ENCODE data around the gene RBM7. TPM values are rescaled to one million over a fixed set of nuclear protein-coding genes. Genes with fewer than 3 reads are reported as not detected.

The RBM7 gene
- total RNA-seq, 1 donor from 2014 or later, result 52.4 TPM

DNA sequence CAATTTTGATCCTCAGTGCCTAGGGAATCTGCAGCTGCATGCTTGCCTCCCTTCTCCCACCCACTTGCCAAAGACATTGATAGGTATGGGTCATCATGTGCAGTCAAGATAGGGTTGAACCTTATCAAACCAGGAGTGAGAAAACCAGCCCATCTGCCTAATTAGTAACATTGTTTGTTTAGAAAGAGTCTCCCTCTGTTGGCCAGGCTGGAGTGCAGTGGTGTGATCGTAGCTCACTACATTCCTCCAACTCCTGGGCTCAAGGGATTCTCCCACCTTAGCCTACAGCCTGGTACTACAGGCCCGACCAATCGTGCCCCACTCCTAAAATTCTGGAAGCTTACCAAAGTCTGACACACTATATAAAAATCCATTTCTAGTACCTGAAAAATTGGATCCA lies 4.7 kb upstream of the RBM7 start:
- DNase-seq (ENCODE audit: low read depth in 2 of 2), result peak; percentile 15 to 21

DNA sequence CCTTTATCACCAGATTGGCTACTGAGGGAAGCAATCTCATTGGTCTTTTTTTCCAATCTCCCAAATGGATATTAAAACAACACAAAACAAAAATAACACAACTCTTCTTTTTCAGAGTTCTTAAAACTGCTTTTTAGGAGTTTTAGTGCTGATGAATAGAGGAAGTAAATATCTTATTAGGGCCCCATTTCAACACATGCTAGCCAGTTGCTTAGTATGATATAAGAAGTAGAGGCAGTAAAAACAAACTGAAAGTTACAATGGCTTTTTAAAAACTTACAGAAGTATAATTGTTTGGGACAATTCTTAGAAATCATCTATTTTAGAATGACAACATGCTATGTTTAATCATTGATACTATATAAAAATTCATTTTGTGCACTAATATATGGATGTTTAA lies 3.5 kb upstream of the RBM7 start:
- DNase-seq (ENCODE audit: low read depth in 2 of 2), result no peak

DNA sequence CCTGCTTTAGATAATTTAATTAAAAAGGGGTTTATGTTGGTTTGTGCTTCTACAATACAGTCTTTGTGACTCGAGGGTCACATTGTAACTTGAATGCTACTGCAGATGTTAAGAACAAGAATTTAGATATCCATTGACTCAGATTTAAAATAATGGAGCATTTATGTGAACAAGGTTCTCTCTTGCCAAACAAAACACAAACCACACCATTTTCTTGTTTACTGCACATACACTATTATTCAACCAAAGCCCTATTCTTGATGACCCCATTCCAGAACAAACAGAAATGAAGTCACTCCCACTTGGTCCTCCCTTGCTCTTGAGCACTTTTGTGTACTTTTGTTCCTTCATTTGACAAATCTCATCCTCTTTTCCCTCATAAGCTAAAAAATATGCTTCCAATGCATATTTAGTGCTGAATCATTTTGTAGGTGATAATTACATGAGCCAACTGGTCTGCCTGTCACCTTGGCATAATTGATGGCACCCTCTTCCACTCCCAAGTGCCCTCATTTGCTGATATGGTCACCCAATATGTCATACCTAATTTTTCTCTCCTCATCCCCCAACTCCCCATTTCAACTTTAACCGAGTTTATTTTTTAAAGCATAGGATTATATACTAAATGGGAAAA lies 3.0 kb upstream of the RBM7 start:
- DNase-seq (ENCODE audit: low read depth in 2 of 2), result no peak

DNA sequence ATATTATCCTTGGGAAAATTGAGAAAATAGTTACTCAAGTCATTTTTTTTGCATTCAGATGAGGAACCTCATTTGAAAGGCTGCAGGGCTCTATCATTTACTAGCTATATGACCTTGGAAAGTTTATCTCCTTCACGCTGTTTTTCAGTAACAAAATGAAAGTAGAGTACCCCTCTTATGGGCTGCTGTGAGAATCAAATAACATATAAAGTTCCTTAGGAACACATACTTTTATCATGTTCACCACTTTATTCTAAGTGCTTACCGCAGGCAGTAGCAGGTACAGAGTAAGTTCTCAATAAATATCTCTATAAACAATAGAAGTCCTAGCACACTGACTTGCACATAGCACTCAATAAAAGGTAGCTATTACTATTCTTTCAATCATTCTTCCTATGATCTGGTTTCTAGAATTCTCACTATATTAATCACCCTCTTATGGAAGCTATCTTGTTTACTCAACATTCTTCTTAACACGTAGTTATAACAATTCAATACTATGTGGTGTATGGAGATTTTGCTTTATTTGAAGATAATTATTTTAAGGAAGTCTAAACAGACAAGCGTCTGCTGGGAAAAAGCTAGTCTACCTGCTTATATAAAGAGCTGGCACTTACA lies 2.1 kb upstream of the RBM7 start:
- no peak for DNase-seq (ENCODE audit: low read depth in 2 of 2)

DNA sequence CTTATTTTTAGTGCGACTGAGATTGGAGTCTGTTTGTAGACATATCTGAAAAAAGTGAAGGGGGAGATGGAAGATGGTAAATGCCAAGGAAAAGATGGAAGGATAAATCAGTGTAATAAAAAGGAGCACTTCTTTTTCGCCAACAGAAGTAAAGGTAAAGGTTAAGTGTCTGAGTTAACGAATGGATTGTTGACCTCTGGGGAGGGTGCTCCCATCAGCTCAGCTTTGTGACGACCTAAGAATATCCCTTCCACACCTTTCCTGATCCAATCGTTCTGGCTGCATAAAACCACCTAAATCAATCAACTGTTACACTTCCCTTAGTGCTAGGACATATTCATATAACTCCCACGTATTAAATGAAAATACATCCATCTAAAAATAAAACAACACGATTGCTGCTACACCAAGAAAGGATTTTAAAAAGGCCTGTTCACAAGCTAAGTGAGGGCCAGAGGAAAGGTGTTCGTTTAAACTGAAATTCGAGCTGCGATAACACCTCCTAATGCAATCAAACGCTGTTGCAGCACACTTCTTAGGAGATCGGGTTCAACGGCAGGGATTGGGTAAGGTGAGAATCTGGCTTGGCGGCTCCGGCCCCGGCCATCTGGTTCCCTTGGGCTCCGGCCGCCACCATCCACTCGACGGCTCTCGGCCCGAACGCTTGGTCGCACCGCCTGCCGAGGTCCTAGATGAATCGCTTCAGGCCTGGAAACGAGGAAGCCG lies 813 bp upstream of the RBM7 start:
- DNase-seq (ENCODE audit: low read depth in 2 of 2), result peak in 1 of 2 donors; percentile 25

DNA sequence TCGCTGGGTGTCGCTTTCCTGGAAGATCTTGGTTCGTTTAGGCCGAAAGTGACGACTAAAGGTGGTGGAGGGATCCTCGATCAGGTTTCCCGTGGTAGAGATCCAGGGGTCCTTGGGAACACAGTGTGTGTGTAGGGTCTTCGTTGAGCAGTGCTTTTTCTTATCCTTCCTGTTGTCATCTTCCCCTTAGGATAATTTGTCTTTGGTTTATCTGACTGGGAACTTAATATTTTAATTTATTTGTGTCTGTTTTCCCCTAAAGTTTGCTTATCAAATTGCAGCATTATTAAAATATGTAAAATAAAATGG lies 403 bp downstream of the RBM7 start:
- DNase-seq (ENCODE audit: low read depth in 2 of 2), result no peak

DNA sequence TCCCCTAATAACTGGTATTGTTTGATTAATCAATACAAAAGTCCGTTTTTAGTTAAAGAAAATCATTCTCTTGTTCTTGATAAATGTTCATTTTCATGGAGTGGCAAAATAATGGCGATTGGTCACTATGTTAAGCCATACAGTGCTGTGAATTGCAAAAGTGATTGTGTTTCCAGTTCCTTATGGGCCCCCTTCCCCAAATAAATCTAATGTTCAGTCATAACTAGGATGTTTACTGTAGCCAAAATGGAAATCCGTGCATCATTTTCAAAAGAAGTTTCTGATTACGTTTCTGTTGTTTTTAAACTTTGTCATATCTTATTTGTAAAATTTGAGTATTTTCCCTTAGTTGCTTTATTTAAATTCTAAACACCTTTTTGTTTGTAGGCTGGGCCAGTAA lies 845 bp downstream of the RBM7 start:
- DNase-seq (ENCODE audit: low read depth in 2 of 2), result peak; percentile 22 to 40

DNA sequence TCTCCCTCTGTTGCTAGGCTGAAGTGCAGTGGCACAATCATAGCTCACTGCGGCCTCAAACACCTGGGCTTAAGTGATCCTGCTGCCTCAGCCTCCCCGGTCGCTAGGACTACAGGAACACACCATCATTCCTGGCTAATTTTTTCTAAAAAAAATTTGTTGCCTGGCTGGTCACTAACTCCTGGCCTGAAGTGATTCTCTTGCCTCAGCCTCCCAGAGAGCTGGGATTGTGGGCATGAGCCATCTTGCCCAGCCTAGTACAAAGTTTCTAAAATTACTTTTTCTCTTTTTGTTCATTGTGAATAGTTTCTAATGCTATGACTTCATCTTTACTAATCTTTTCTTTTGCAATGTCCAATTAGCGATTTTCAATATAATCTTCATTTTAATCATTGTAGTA lies 12.5 kb downstream of the RBM7 start:
- DNase-seq (ENCODE audit: low read depth in 2 of 2), result no peak

DNA sequence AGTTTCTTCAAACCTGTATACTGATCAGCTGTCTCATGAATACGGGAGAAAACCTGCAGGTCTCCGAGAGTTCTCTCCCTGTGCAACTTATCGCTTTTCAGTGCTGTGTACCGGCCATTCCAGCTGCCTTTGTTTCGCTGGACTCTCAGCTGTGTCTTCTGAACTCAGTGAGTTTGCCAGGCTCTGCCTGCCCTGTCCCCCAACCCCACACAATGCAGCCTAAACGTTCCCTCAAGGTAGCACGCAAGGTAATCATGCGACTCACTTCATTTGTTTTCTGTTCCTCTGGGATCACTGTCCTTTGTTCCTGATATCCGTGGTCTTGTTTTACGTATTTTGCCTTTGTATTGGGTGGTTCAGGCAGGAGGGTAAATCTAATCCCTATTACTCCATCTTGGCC lies 13.5 kb downstream of the RBM7 start:
- DNase-seq (ENCODE audit: low read depth in 2 of 2), result no peak

DNA sequence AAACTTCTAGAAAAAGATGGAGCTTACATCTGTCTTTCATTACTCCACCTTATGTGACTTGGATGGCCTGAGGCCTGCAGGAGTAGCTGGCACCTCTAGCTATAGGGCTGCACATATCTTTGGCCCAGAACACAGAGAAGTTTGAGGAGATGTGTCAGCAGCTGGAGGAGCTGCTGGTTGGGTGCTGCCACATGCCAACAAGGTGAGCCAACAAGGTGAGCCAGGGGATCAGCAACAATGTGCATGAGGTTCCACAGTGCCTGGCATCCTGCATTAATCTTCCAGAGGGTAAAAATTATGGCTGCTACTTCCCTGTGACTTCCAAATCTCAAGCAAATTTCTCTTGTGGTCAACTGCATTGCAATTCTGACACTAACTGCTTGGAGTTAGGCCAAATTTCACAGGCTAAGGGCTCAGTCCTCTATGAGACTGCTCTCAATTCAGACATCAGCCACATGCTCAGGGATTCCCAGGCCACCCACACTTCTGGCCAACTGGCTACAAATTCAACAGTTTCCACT lies 16.0 kb downstream of the RBM7 start:
- no peak for DNase-seq (ENCODE audit: low read depth in 2 of 2)

DNA sequence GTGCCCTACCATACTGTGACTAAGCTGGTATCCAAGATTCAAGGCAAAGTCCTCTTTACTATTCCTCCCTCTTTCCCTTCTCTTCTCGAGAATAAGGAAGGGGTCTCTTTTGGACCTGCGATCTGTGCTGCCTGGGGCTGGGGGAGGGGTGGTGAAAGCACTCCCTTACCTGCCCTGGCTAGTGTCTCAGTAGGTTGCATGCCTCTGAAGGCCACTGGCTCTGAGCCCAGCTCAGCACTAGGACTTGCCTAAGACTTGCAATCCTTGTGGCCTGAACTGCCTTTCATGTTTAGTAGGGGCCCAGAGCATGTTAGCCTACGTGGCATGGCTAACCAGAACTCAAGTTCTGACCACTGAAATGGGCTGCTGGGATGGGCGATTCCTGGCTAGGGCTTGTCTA lies 25.8 kb downstream of the RBM7 start:
- DNase-seq (ENCODE audit: low read depth in 2 of 2), result no peak

DNA sequence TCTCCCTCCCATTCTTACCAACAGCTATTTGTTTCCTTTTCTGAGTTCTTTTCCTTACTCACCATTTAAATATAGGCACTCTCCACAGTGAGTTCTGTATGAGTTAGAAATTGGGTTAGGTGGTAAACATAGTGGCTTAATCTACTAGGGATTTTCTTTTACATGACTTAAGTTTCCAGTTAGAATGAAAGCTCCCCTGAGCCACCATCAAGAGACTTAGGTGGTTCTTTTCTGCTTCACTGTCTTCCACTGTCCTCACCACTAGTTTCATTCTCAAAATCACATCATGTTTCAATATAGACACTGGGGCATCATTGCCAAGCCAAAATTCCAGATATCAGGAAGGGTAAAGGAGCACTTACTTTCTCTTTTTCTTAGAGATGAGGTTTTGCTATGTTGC lies 29.8 kb downstream of the RBM7 start:
- no peak for DNase-seq (ENCODE audit: low read depth in 2 of 2)

DNA sequence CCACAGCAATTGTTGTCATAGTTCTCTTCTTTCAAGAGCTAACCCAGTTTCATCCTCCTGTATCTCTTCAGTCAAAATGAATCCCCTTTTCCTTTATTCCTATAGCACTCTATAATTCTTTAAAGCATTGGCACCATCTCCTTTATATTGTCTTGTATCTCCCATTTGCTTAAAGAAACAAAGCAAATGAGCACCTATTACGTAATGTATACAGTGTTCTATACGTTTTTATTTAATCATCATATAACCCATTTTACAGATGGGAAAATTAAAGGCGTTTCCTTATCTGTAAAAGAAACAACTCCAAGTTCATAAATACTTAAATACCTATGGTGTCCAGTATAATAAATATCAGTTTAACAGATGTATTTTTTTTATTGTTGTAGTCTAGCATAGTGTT lies 32.4 kb downstream of the RBM7 start:
- DNase-seq (ENCODE audit: low read depth in 2 of 2), result no peak

DNA sequence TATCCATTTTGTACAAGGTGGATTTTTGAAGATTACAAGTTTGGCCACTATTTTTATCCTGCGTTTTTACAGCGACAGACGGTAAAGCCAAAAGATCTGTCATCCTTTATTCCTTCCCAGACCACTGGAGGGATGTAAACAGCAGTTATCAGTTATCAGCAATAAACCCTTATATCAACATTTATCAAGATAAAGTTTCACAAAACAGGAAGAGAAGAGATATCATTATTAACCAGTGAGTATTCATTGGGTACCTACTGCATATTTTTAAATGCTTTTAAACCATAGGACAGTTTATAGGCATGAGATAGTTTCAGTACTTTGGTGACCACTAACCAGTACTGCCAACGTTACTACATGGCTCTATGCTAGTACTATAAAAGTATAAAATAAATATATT lies 32.9 kb downstream of the RBM7 start:
- DNase-seq (ENCODE audit: low read depth in 2 of 2), result no peak

DNA sequence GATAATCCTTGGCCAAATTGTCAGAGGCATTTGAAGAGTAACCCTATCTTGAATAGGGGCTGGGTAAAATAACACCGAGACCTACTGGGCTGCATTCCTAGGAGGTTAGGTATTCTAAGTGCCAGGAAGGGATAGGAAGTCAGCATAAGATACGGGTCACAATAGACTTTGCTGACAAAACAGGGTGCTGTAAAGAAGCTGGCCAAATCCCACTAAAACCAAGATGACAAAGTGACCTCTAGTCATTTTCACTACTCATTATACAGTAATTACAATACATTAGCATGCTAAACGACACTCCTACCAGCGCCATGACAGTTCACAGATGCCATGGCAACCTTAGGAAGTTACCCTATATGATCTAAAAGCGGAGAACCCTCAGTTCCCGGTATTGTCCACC lies 37.8 kb downstream of the RBM7 start:
- no peak for DNase-seq (ENCODE audit: low read depth in 2 of 2)

DNA sequence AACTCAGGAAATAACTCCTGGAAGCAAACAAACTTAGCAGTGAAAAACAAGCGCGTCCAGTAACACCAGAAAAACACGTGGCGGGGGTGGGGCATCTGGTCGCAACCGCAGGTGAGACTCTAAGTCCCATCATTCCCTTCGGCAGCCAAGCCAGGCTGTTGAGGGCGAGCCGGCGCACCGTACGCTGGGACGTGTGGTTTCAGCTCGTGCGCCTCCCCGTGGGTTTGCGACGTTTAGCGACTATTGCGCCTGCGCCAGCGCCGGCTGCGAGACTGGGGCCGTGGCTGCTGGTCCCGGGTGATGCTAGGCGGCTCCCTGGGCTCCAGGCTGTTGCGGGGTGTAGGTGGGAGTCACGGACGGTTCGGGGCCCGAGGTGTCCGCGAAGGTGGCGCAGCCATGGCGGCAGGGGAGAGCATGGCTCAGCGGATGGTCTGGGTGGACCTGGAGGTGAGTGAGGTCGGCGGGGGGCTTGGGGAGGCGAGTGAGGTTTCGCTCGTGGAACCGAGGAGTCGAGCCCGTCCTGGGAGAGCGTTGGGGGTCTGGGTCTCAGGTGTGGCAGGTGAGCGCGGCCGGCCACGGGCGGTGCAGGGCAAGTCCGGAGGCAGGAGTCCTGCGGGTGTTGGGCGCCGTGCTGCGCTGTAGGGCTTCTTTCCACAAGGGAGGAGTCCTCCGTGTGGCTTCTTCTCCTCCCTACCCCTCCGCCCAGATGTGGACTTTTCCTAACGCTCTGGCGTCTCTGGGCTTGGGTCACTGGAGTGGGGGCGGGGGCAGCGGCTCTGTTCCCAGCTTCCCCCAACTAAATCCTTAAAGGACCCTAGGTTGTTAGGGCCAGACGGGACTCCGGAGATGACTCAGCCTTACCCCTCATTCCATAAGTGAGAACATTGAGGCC lies 39.0 kb downstream of the RBM7 start, which contains the start of gene REXO2:
Gene REXO2 (plus strand): TSS at position 239 of the 892 bp plus-strand sequence. CDS start 62 bp downstream, at position 301.
- peak; percentile 97 to 98 for DNase-seq (ENCODE audit: low read depth in 2 of 2)

DNA sequence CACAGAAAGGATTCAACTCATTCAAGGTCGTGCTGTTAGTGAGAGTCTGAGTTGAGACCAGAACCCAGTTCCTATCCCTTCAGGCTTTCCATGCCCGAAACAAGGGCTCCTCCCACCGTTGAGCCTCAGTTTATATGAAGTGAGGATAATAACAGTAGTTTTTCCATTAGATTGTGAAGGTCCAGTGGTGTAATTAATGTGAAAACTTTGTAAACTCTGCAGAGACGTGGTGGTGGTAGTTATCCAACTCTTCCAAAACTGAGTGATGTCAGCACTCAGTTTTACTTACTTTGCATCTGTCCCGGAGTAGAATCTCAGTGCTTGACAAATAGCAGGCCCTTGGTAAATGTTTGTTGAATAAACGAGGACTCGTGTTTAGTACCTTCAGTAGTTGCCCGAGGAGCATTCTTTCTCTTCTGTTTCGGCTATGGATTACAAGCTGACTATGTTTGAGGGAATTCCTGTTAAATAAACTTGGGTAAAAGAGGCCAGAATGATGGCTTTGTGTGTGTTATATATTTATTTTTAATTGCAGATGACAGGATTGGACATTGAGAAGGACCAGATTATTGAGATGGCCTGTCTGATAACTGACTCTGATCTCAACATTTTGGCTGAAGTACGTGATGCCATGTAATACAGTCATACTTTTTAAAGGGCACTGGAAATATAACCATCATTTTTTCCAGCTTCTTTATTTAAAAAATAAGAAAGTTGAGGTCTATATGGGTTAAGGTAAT lies 39.8 kb downstream of the RBM7 start:
- DNase-seq (ENCODE audit: low read depth in 2 of 2), result peak; percentile 17 to 54

DNA sequence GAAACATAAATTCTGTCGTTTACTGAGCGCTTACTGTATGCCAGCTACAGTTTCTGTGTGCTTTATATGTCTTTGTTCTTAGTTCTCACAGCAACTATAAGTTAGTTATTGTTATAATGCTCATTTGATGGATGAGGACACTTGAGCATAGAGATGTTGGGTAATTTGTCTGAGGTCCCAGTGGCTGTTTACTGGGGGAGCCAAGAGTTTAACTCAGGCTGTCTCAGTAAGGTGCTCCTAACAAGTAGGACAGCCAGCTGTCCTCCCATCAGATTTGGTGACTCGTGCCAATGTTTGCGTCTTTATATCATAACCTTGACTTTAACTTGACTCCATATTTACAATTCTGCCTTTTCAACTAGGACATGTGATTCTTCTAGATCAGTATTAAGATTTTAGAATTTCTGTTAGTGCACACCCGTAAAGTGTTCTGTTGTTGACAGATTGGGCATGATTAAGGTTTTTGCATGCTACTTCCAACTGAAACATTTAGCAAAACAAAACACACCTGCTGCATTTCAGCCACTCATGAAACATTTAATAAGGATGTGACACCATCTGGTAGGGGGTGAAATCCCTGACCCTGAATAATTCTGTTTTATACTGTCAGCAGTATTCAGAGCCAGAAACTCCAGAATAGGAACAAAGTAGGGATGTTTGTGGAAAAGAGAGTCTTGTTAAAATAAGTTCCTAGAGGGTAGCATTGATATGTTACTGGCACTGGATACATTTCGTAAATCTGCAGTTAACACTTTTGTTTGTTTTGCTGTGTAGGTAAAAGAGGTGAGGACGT lies 40.7 kb downstream of the RBM7 start:
- peak; percentile 14 to 27 for DNase-seq (ENCODE audit: low read depth in 2 of 2)

DNA sequence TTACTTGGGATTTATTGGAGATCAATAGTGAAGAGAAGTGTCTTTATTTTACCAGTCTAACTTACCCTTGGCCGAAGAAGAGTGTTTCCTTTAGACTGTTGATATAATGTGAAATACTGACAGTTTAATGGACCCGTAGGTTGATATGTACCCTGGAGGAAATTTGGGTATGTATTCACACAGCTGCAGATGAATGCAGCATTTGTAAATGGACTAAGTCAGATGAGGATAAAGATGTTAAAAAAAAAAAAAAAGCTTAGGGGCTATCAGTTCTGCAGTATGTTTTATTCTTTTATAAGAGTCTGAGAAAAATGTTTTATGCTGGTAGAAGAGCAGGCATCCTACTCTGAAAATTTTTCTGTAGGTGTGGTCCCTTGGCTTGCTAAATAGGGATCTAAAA lies 41.5 kb downstream of the RBM7 start:
- DNase-seq (ENCODE audit: low read depth in 2 of 2), result no peak

DNA sequence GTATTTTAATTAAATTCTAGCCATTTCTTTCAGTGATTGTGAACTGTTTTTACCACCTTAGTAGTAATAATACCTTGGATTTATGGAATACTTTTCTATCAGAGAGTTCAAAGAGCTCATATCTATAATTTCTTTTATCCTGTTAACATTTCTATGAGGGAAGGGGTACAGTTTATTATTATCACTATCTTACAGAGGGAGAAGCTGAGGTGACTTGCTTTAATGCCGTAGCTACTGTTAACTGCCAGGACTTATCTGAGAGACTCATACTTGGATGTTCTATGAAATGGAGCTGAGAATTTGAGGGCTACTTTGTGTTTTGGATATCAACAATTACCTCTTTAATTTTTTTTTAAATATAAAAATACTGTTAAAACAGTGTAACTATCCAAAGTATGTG lies 42.1 kb downstream of the RBM7 start:
- DNase-seq (ENCODE audit: low read depth in 2 of 2), result no peak
